MM.1S (cell line): ENCODE measurements around the gene MDH2.
"Not testable (repeated sequence)": the region's sequence is repeated elsewhere in the genome, so short reads cannot be mapped to it uniquely, and the experiment has no call there.

Experiments used
- DNase-seq: peaks from one replicate; pipeline ENCODE4 v3.0.0-alpha.2; 2015
- H2AFZ ChIP-seq: fragments of 300-600 bp; sonication (generic); 2 replicates; pipeline ENCODE4 v1.6.0; 2016; ENCODE audit warnings: antibody characterized with exemption, low read length
- H3F3A ChIP-seq: fragments of 300-600 bp; sonication (generic); 2 replicates; pipeline ENCODE4 v1.6.1; 2016; ENCODE audit warnings: mild to moderate bottlenecking, antibody characterized with exemption, low read length, moderate library complexity, mixed read lengths; ENCODE audit not compliant: insufficient read depth
- H3K27ac ChIP-seq: fragments of 300-600 bp; sonication (generic); 2 replicates; pipeline ENCODE4 v1.5.1; 2016; ENCODE audit warnings: mild to moderate bottlenecking, low read length
- H3K27me3 ChIP-seq: fragments of 300-600 bp; sonication (generic); replicated peaks from 2 replicates; pipeline ENCODE4 v1.6.0; 2016; ENCODE audit warnings: low read length; ENCODE audit not compliant: insufficient read depth
- H3K36me3 ChIP-seq: fragments of 300-600 bp; sonication (generic); replicated peaks from 2 replicates; pipeline ENCODE4 v1.6.1; 2016; ENCODE audit warnings: mild to moderate bottlenecking, low read length, mixed read lengths; ENCODE audit not compliant: insufficient read depth
- H3K4me1 ChIP-seq: fragments of 300-600 bp; sonication (generic); 2 replicates; pipeline ENCODE4 v1.6.1; 2016; ENCODE audit warnings: low read length, mixed read lengths
- H3K4me2 ChIP-seq: fragments of 300-600 bp; sonication (generic); 2 replicates; pipeline ENCODE4 v1.6.0; 2016; ENCODE audit warnings: low read depth, low read length
- H3K4me3 ChIP-seq: fragments of 300-600 bp; sonication (generic); 2 replicates; pipeline ENCODE4 v1.5.1; 2016; ENCODE audit warnings: low read length, mixed read lengths
- H3K79me2 ChIP-seq: fragments of 300-600 bp; sonication (generic); 2 replicates; pipeline ENCODE4 v1.6.1; 2016; ENCODE audit warnings: mixed run types, low read length, mixed read lengths
- H3K9ac ChIP-seq: fragments of 300-600 bp; sonication (generic); 2 replicates; pipeline ENCODE4 v1.6.1; 2016; ENCODE audit warnings: low read length, mixed read lengths
- H3K9me2 ChIP-seq: fragments of 300-600 bp; sonication (generic); replicated peaks from 2 replicates; pipeline ENCODE4 v1.6.1; 2016; ENCODE audit warnings: mild to moderate bottlenecking, low read length, mixed read lengths; ENCODE audit not compliant: insufficient read depth
- H3K9me3 ChIP-seq: fragments of 300-600 bp; sonication (generic); replicated peaks from 2 replicates; pipeline ENCODE4 v1.6.1; 2016; ENCODE audit warnings: mild to moderate bottlenecking, low read length, mixed read lengths; ENCODE audit not compliant: insufficient read depth
- H4K20me1 ChIP-seq: fragments of 300-600 bp; sonication (generic); 2 replicates; pipeline ENCODE4 v1.6.1; 2016; ENCODE audit warnings: mild to moderate bottlenecking, low read length, moderate library complexity, mixed read lengths; ENCODE audit not compliant: insufficient read depth
- CTCF ChIP-seq: fragments of 300-600 bp; sonication (generic); IDR thresholded peaks from 2 replicates; pipeline ENCODE4 v1.5.1; 2016; ENCODE audit warnings: antibody characterized with exemption, low read length, mixed read lengths
- EZH2 ChIP-seq: fragments of 300-600 bp; sonication (generic); optimal IDR thresholded peaks from 2 replicates; pipeline ENCODE3; 2017; ENCODE audit warnings: low read depth, mild to moderate bottlenecking, antibody characterized with exemption, low read length, mixed read lengths
- EZH2phosphoT487 ChIP-seq: fragments of 300-600 bp; sonication (generic); IDR thresholded peaks from 2 replicates; pipeline ENCODE4 v1.6.1; 2018; ENCODE audit warnings: antibody characterized with exemption, low read length

The MDH2 gene

GRCh38 chr7:76020031-76020714, 27.7 kb upstream of the MDH2 start:
- Histone ChIP-seq H3K27ac (no peak overlapping the region), H3K9ac (no peak overlapping the region), H3K4me2 (peak overlapping the region; percentile 15; the same call in 1 of the 2 replicates), H2AFZ (no peak overlapping the region), H3F3A (no peaks in the 10 kb centered on the region), H3K79me2 (no peaks in the 10 kb centered on the region), H3K4me3 (no peak overlapping the region), H3K4me1 (peaks cover 9% of the 10 kb centered on the region; the same call in 1 of the 2 replicates), H3K9me2 (no peaks in the 10 kb centered on the region), H3K27me3 (no peaks in the 10 kb centered on the region), H3K9me3 (no peaks in the 10 kb centered on the region), H4K20me1 (no peaks in the 10 kb centered on the region), H3K36me3 (no peaks in the 10 kb centered on the region)
- TF ChIP-seq EZH2: no peak
- TF ChIP-seq CTCF: peak; percentile 97
- no peak for TF ChIP-seq EZH2phosphoT487
- DNase-seq: peak; percentile 51

- Histone ChIP-seq H3K9ac (no peak overlapping the region), H3K79me2 (no peaks in the 10 kb centered on the region), H3K9me2 (no peaks in the 10 kb centered on the region), H3K4me2 (no peak overlapping the region), H3K36me3 (no peaks in the 10 kb centered on the region), H4K20me1 (no peaks in the 10 kb centered on the region), H3K27me3 (no peaks in the 10 kb centered on the region), H3K4me3 (no peak overlapping the region), H3K27ac (no peak overlapping the region), H2AFZ (no peak overlapping the region), H3K4me1 (peaks cover 9% of the 10 kb centered on the region; the same call in 1 of the 2 replicates), H3F3A (no peaks in the 10 kb centered on the region), H3K9me3 (no peaks in the 10 kb centered on the region)
- no peak for DNase-seq
- TF ChIP-seq EZH2 (no peak), EZH2phosphoT487 (no peak), CTCF (no peak)
Measured at GRCh38 chr7:76022026-76022780, 25.7 kb upstream of the MDH2 start.

DNA sequence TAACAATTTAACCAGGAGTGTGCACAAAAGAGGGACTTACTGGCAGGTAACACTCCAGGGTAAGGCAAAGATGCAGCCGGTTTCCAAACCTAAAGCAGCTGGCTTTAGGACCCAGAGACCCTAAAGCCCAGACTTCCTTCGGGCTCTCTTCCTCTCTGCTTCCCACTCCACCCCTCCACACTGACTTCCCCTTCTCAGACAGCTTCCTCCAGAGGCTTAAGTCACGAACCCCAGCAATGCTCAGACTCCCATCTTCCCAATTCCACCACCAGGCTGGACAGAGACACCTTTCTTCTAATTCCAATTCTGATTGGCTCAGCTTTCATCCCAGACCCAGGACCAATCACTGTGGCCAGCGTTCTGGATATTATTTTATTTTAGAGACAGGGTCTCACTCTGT, 24.9 kb upstream of the MDH2 start:
- Histone ChIP-seq H4K20me1 (no peaks in the 10 kb centered on the region), H3K36me3 (no peaks in the 10 kb centered on the region), H3K27me3 (no peaks in the 10 kb centered on the region), H3K9me3 (no peaks in the 10 kb centered on the region), H3K4me1 (peaks cover 9% of the 10 kb centered on the region; the same call in 1 of the 2 replicates), H3F3A (no peaks in the 10 kb centered on the region), H3K27ac (no peak overlapping the region), H3K4me2 (no peak overlapping the region), H3K9ac (no peak overlapping the region), H3K9me2 (no peaks in the 10 kb centered on the region), H3K79me2 (no peaks in the 10 kb centered on the region), H2AFZ (no peak overlapping the region), H3K4me3 (no peak overlapping the region)
- DNase-seq: no peak
- TF ChIP-seq CTCF (no peak), EZH2 (no peak), EZH2phosphoT487 (no peak)

GRCh38 chr7:76029682-76030081, 18.2 kb upstream of the MDH2 start:
- H3F3A ChIP-seq, H3K9me3 ChIP-seq, DNase-seq, H3K9ac ChIP-seq, H3K4me2 ChIP-seq, H4K20me1 ChIP-seq, H3K4me3 ChIP-seq, H3K79me2 ChIP-seq, H3K27me3 ChIP-seq, H3K27ac ChIP-seq, H3K36me3 ChIP-seq, H3K4me1 ChIP-seq, H3K9me2 ChIP-seq, H2AFZ ChIP-seq: not testable (repeated sequence)
